Ovary (tissue), 9 donors: ENCODE results near the gene ZSWIM6. TPM values are rescaled to one million over a fixed set of nuclear protein-coding genes. Genes with fewer than 3 reads are reported as not detected.

Source experiments
- DNase-seq, 5 donors: peaks; one replicate each; pipeline ENCODE4 v3.0.0-alpha.2; 2019 to 2020
- H3K27ac ChIP-seq, 2 donors: fragments of 200-600 bp; one replicate each; pipeline versions ENCODE4 v1.5.1 to v1.8.0; 2019 to 2022
- H3K27me3 ChIP-seq: fragments of 200-600 bp; one replicate; pipeline ENCODE4 v1.8.0; 2022
- H3K36me3 ChIP-seq: fragments of 200-600 bp; sonication (generic); one replicate; pipeline ENCODE4 v1.5.1; 2019
- H3K4me1 ChIP-seq: one replicate; pipeline ENCODE4 v1.8.1; 2013; ENCODE audit warnings: mild to moderate bottlenecking, moderate library complexity; ENCODE audit not compliant: insufficient read depth
- H3K4me3 ChIP-seq: fragments of 200-600 bp; sonication (generic); one replicate; pipeline ENCODE4 v1.5.1; 2017
- H3K9me3 ChIP-seq, 2 donors: fragments of 200-600 bp in 1 of 2; sonication (generic) in 1 of 2; one replicate each; pipeline versions ENCODE4 v1.5.1 to v1.8.1; 2013 to 2019; ENCODE audit warnings: mild to moderate bottlenecking in 1 of 2, moderate library complexity in 1 of 2
- CTCF ChIP-seq, 3 donors: fragments of 450-650 bp in 2 of 3; fragments of 200-600 bp in 1 of 3; IDR thresholded peaks; one replicate each; pipeline versions ENCODE4 v1.5.1 to v1.8.0; 2016 to 2022; ENCODE audit warnings: antibody characterized with exemption in 3 of 3, mild to moderate bottlenecking in 1 of 3
- EP300 ChIP-seq: sonication (generic); formaldehyde crosslinking; IDR thresholded peaks from one replicate; pipeline ENCODE4 v1.6.1; 2017; ENCODE audit warnings: antibody characterized with exemption
- POLR2A ChIP-seq: fragments of 450-650 bp; IDR thresholded peaks from one replicate; pipeline ENCODE4 v1.6.1; 2017; ENCODE audit warnings: antibody characterized with exemption, mild to moderate bottlenecking, moderate library complexity
- WGBS, 3 donors: extraction: QIAGEN DNeasy Blood & Tissue Kit in 1 of 3; methylation state at CpG; one replicate each; pipeline versions ENCODE4 v1.1.5 to v1.1.7; 2013 to 2017; 5-methylcytosine and 5-hydroxymethylcytosine counted together
- intact Hi-C, 4 donors: fragments of 100-400 bp; cut with DNase I; formaldehyde crosslinking; loops; one replicate each; pipeline versions ENCODE4 v1.11.0 to v1.15.1; 2022 to 2023
- polyA plus RNA-seq, 2 donors: library from polyadenylated mRNA; stranded (reverse); fragments of 200-250 nt in 1 of 2; fragments of 350-450 nt in 1 of 2; fragmentation: Illumina TruSeq in 1 of 2; extraction: RNeasy Lipid Tissue Mini Kit (QIAGEN cat#74804) in 1 of 2; gene quantifications; one replicate each; pipeline ENCODE4 v1.2.3, GENCODE V29; 2013 to 2014
- total RNA-seq, 7 donors: library from RNA; depleted of rRNA in 2 of 7; stranded (reverse); fragments of >200 nt in 2 of 7; fragmentation: NEBNext Ultra II Directional in 3 of 7; extraction: Animal tissue kit (Norgen Biotek cat#: 25700) in 3 of 7; gene quantifications; one replicate each; pipeline versions ENCODE4 v1.1.0 to v1.2.4, GENCODE V29; 2016 to 2023
- donor health status: DM: no; HTN: no; CAD: no; lungs with moderate emphysema.
- donor health status: DM: no; HTN: no; CAD: no.
- donor health status: Bipolar disorder and iron deficiency.
- donor health status: DM: yes; HTN: yes; CAD: no.
- donor health status: DM: no; HTN: no; CAD: no.
- donor health status: DM: yes; HTN: yes; CAD: no.

Gene ZSWIM6
- total and polyA plus RNA-seq, 9 donors, result 4.1 to 15.3 (median 10.6) TPM

GRCh38 chr5:61320860-61321259 lies 11.2 kb upstream of the ZSWIM6 start:
- 90 to 94% (median 91%) methylated on average over 3 of the region's 3 CpGs for WGBS, 3 donors
- Histone ChIP-seq H3K36me3 (no peaks in the 10 kb centered on the region), H3K4me3 (no peak overlapping the region), H3K9me3 (no peaks in the 10 kb centered on the region), H3K4me1 (peaks cover 1% of the 10 kb centered on the region), H3K27me3 (no peaks in the 10 kb centered on the region), H3K27ac (no peak overlapping the region)
- DNase-seq, result no peak
- intact Hi-C loops, result no loop called here
- TF ChIP-seq POLR2A (no peak), CTCF (IDR thresholded peaks at IDR 0.05) (no peak), EP300 (no peak)

- no peaks in the 10 kb centered on the region for H3K9me3 ChIP-seq
- WGBS, 3 donors, result 96 to 99% (median 97%) methylated on average over 2 of the region's 2 CpGs
- intact Hi-C loops, result no loop called here
- no peak overlapping the region for H3K27ac ChIP-seq
- no peak overlapping the region for H3K4me3 ChIP-seq
- H3K36me3 ChIP-seq, result no peaks in the 10 kb centered on the region
- DNase-seq, result no peak
- H3K4me1 ChIP-seq, result peaks cover 1% of the 10 kb centered on the region
- H3K27me3 ChIP-seq, result no peaks in the 10 kb centered on the region
- no peak for TF ChIP-seq EP300
- no peak for TF ChIP-seq CTCF (IDR thresholded peaks at IDR 0.05)
- no peak for TF ChIP-seq POLR2A
These were observed 10.4 kb upstream of the ZSWIM6 start for GRCh38 chr5:61321669-61322068.

- Histone ChIP-seq H3K27me3 (no peaks in the 10 kb centered on the region), H3K4me3 (no peak overlapping the region), H3K36me3 (no peaks in the 10 kb centered on the region), H3K4me1 (peaks cover 1% of the 10 kb centered on the region), H3K27ac (no peak overlapping the region), H3K9me3 (no peaks in the 10 kb centered on the region)
- DNase-seq, result no peak
- 87 to 91% (median 88%) methylated on average over 4 of the region's 4 CpGs for WGBS, 3 donors
- intact Hi-C loops, result no loop called here
- no peak for TF ChIP-seq EP300
- TF ChIP-seq POLR2A, result no peak
- TF ChIP-seq CTCF (IDR thresholded peaks at IDR 0.05), result no peak
These were observed 9.0 kb upstream of the ZSWIM6 start for GRCh38 chr5:61322738-61323725.

GRCh38 chr5:61327760-61328753 lies 4.0 kb upstream of the ZSWIM6 start:
- no peaks in the 10 kb centered on the region for H3K27me3 ChIP-seq
- H3K27ac ChIP-seq, result no peak overlapping the region
- 75 to 81% (median 81%) methylated on average over 6 of the region's 6 CpGs for whole genome bisulfite sequencing, 3 donors
- TF ChIP-seq POLR2A, result no peak
- no peak for TF ChIP-seq CTCF (IDR thresholded peaks at IDR 0.05)
- no peak for TF ChIP-seq EP300
- intact Hi-C loops, result no loop called here
- no peaks in the 10 kb centered on the region for H3K36me3 ChIP-seq
- no peak for DNase-seq
- no peak overlapping the region for H3K4me3 ChIP-seq
- H3K4me1 ChIP-seq, result no peaks in the 10 kb centered on the region
- no peaks in the 10 kb centered on the region for H3K9me3 ChIP-seq
